ENCODE measurements around the gene LRRC27. TPM values are rescaled to one million over a fixed set of nuclear protein-coding genes. Genes with fewer than 3 reads are reported as not detected.

Gene LRRC27
- total and polyA plus RNA-seq, 2 experiments from 2014 or later: 7.5 to 9.6 TPM

- peak; percentile 73 for DNase-seq
- Histone ChIP-seq H3K4me3 (no peak overlapping the region), H3K36me3 (ENCODE audit: low read depth) (no peaks in the 10 kb centered on the region), H3K79me2 (ENCODE audit: insufficient read depth) (no peaks in the 10 kb centered on the region), H4K20me1 (ENCODE audit: insufficient read depth) (no peaks in the 10 kb centered on the region), H3K27me3 (replicated peaks; ENCODE audit: insufficient read depth) (no peaks in the 10 kb centered on the region), H3K27ac (no peak overlapping the region), H3K9ac (no peak overlapping the region), H3K4me2 (ENCODE audit: unreplicated experiment) (no peak overlapping the region), H3K9me3 (ENCODE audit: low read depth) (no peaks in the 10 kb centered on the region), H3K9me2 (ENCODE audit: insufficient read depth) (no peaks in the 10 kb centered on the region), H3K4me1 (ENCODE audit: insufficient read depth) (0 out of 2 replicates have a peak, but pooled peaks cover 3% of the 10 kb centered on the region), H2AFZ (no peak overlapping the region), H3F3A (ENCODE audit: insufficient read depth) (no peaks in the 10 kb centered on the region)
- TF ChIP-seq EZH2 (IDR thresholded peaks at IDR 0.05; ENCODE audit: insufficient read depth, poor library complexity, severe bottlenecking): no peak
- TF ChIP-seq EZH2phosphoT487 (IDR thresholded peaks at IDR 0.05; ENCODE audit: insufficient read depth, low read depth): no peak
- 55 to 74% methylated on average over 4 to 19 of the region's 22 CpGs for WGBS, 2 experiments (ENCODE audit: low coverage in 1 of 2, low lambda C conversion rate in 2 of 2, missing lambda C conversion rate in 2 of 2)
- in situ Hi-C loops (cut with MboI): no loop called here
Observed at GRCh38 chr10:132388891-132389432, 57.0 kb downstream of the LRRC27 start.

GRCh38 chr10:132389433-132390169 is 57.6 kb downstream of the LRRC27 start:
- Histone ChIP-seq H3K27ac (no peak overlapping the region), H3F3A (ENCODE audit: insufficient read depth) (no peaks in the 10 kb centered on the region), H2AFZ (no peak overlapping the region), H3K4me1 (ENCODE audit: insufficient read depth) (0 out of 2 replicates have a peak, but pooled peaks cover 3% of the 10 kb centered on the region), H3K27me3 (replicated peaks; ENCODE audit: insufficient read depth) (no peaks in the 10 kb centered on the region), H4K20me1 (ENCODE audit: insufficient read depth) (no peaks in the 10 kb centered on the region), H3K4me3 (no peak overlapping the region), H3K9ac (no peak overlapping the region), H3K9me3 (ENCODE audit: low read depth) (no peaks in the 10 kb centered on the region), H3K79me2 (ENCODE audit: insufficient read depth) (no peaks in the 10 kb centered on the region), H3K9me2 (ENCODE audit: insufficient read depth) (no peaks in the 10 kb centered on the region), H3K36me3 (ENCODE audit: low read depth) (no peaks in the 10 kb centered on the region), H3K4me2 (ENCODE audit: unreplicated experiment) (no peak overlapping the region)
- TF ChIP-seq EZH2 (IDR thresholded peaks at IDR 0.05; ENCODE audit: insufficient read depth, poor library complexity, severe bottlenecking) (no peak), EZH2phosphoT487 (IDR thresholded peaks at IDR 0.05; ENCODE audit: insufficient read depth, low read depth) (no peak)
- DNase-seq: peak; percentile 17
- WGBS, 2 experiments (ENCODE audit: low coverage in 1 of 2, low lambda C conversion rate in 2 of 2, missing lambda C conversion rate in 2 of 2): 78 to 79% methylated on average over 16 of the region's 16 CpGs
- in situ Hi-C loops (cut with MboI): no loop called here

- H2AFZ ChIP-seq: no peak overlapping the region
- no peaks in the 10 kb centered on the region for H3K9me2 ChIP-seq (ENCODE audit: insufficient read depth)
- in situ Hi-C loops (cut with MboI): no loop called here
- no peak overlapping the region for H3K4me3 ChIP-seq
- H3K27ac ChIP-seq: no peak overlapping the region
- no peak for TF ChIP-seq EZH2phosphoT487 (IDR thresholded peaks at IDR 0.05; ENCODE audit: insufficient read depth, low read depth)
- no peak for TF ChIP-seq EZH2 (IDR thresholded peaks at IDR 0.05; ENCODE audit: insufficient read depth, poor library complexity, severe bottlenecking)
- no peaks in the 10 kb centered on the region for H4K20me1 ChIP-seq (ENCODE audit: insufficient read depth)
- no peaks in the 10 kb centered on the region for H3F3A ChIP-seq (ENCODE audit: insufficient read depth)
- H3K9me3 ChIP-seq (ENCODE audit: low read depth): no peaks in the 10 kb centered on the region
- no peaks in the 10 kb centered on the region for H3K36me3 ChIP-seq (ENCODE audit: low read depth)
- peak; percentile 53 for DNase-seq
- no peaks in the 10 kb centered on the region for H3K27me3 ChIP-seq (replicated peaks; ENCODE audit: insufficient read depth)
- H3K4me1 ChIP-seq (ENCODE audit: insufficient read depth): 0 out of 2 replicates have a peak, but pooled peaks cover 3% of the 10 kb centered on the region
- no peak overlapping the region for H3K4me2 ChIP-seq (ENCODE audit: unreplicated experiment)
- H3K79me2 ChIP-seq (ENCODE audit: insufficient read depth): no peaks in the 10 kb centered on the region
- 47 to 49% methylated on average over 8 of the region's 8 CpGs for WGBS, 2 experiments (ENCODE audit: low coverage in 1 of 2, low lambda C conversion rate in 2 of 2, missing lambda C conversion rate in 2 of 2)
- H3K9ac ChIP-seq: no peak overlapping the region
Observed at GRCh38 chr10:132390170-132390920, 58.4 kb downstream of the LRRC27 start.

GRCh38 chr10:132390921-132391675 is 59.1 kb downstream of the LRRC27 start:
- Histone ChIP-seq H3K4me3 (no peak overlapping the region), H3K27ac (no peak overlapping the region), H4K20me1 (ENCODE audit: insufficient read depth) (no peaks in the 10 kb centered on the region), H3K9me3 (ENCODE audit: low read depth) (no peaks in the 10 kb centered on the region), H3K36me3 (ENCODE audit: low read depth) (no peaks in the 10 kb centered on the region), H3K4me1 (ENCODE audit: insufficient read depth) (0 out of 2 replicates have a peak, but pooled peaks cover 3% of the 10 kb centered on the region), H3K79me2 (ENCODE audit: insufficient read depth) (no peaks in the 10 kb centered on the region), H3K9ac (no peak overlapping the region), H3K27me3 (replicated peaks; ENCODE audit: insufficient read depth) (no peaks in the 10 kb centered on the region), H3K9me2 (ENCODE audit: insufficient read depth) (no peaks in the 10 kb centered on the region), H2AFZ (no peak overlapping the region), H3K4me2 (ENCODE audit: unreplicated experiment) (no peak overlapping the region), H3F3A (ENCODE audit: insufficient read depth) (no peaks in the 10 kb centered on the region)
- in situ Hi-C loops (cut with MboI): no loop called here
- WGBS, 2 experiments (ENCODE audit: low coverage in 1 of 2, low lambda C conversion rate in 2 of 2, missing lambda C conversion rate in 2 of 2): 69 to 70% methylated on average over 18 to 19 of the region's 19 CpGs
- TF ChIP-seq EZH2 (IDR thresholded peaks at IDR 0.05; ENCODE audit: insufficient read depth, poor library complexity, severe bottlenecking) (no peak), EZH2phosphoT487 (IDR thresholded peaks at IDR 0.05; ENCODE audit: insufficient read depth, low read depth) (no peak)
- DNase-seq: no peak
